Measurements from ENCODE around the gene DLG2.

DLG2 gene

DNA sequence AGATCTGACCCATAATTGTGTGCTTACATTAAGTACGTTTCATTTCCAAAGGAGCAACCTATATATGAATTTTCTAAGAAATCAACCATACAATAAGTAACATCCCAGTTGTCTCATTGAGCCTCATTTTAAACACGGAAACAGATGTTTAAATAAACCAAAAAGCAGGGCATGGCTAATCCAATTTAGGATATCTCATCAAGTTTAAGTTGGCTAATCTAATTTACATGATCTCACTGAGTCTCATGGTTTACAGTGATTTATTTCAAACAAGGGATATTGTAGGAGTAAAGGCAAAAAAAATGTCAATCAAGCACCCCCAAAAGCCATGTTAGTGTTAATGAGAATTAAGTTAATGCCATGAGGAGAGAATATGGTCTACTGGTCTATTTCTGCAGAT, 1841.2 kb downstream of the DLG2 start:
- no peak overlapping the region for H3K4me3 ChIP-seq (ENCODE audit: low read length)
- TF ChIP-seq EZH2phosphoT487 (IDR thresholded peaks at IDR 0.05; ENCODE audit: borderline replicate concordance, low read length): no peak
- H3K9me2 ChIP-seq (replicated peaks; ENCODE audit: control insufficient read depth, low read length): no peaks in the 10 kb centered on the region
- H3K4me1 ChIP-seq (ENCODE audit: control insufficient read depth, low read length): no peaks in the 10 kb centered on the region
- H3K4me2 ChIP-seq (ENCODE audit: low read length): no peak overlapping the region
- no peaks in the 10 kb centered on the region for H3K36me3 ChIP-seq (ENCODE audit: control insufficient read depth, low read length)
- no peaks in the 10 kb centered on the region for H3F3A ChIP-seq (ENCODE audit: control insufficient read depth, insufficient read depth)
- H3K9me3 ChIP-seq (ENCODE audit: control insufficient read depth, insufficient read depth, low read length): no peaks in the 10 kb centered on the region
- no peaks in the 10 kb centered on the region for H4K20me1 ChIP-seq (ENCODE audit: control insufficient read depth, insufficient read depth, low read depth, low read length)
- no peaks in the 10 kb centered on the region for H3K79me2 ChIP-seq (ENCODE audit: control insufficient read depth, low read length)
- no peaks in the 10 kb centered on the region for H3K27me3 ChIP-seq (ENCODE audit: control insufficient read depth, low read length)
- H3K27ac ChIP-seq (ENCODE audit: low read depth, low read length): no peak overlapping the region

DNA sequence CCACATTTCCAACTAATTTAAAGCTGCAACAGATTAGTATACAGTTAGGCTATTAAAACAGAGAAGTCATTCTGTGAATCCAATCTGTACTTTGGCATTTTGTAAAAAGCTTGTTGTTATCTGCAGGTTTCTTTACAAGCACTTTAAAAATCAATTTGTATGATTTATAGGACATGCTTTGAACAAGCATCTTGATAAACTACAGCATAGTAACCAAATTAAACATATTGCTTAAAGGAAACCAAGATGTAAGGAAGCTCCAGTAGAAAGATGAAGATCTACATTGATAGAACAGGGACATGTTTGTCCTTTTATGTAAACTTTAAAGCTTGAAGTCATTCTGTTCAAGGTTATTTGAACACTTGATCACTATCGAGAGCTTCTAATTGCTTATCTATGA, 1842.7 kb downstream of the DLG2 start:
- H3K4me1 ChIP-seq (ENCODE audit: control insufficient read depth, low read length): no peaks in the 10 kb centered on the region
- no peaks in the 10 kb centered on the region for H3K9me2 ChIP-seq (replicated peaks; ENCODE audit: control insufficient read depth, low read length)
- no peak overlapping the region for H3K4me2 ChIP-seq (ENCODE audit: low read length)
- H3K4me3 ChIP-seq (ENCODE audit: low read length): no peak overlapping the region
- H3K9me3 ChIP-seq (ENCODE audit: control insufficient read depth, insufficient read depth, low read length): no peaks in the 10 kb centered on the region
- peaks cover 12% of the 10 kb centered on the region for H3K27me3 ChIP-seq (ENCODE audit: control insufficient read depth, low read length)
- no peaks in the 10 kb centered on the region for H3K79me2 ChIP-seq (ENCODE audit: control insufficient read depth, low read length)
- no peaks in the 10 kb centered on the region for H3F3A ChIP-seq (ENCODE audit: control insufficient read depth, insufficient read depth)
- H3K36me3 ChIP-seq (ENCODE audit: control insufficient read depth, low read length): no peaks in the 10 kb centered on the region
- no peaks in the 10 kb centered on the region for H4K20me1 ChIP-seq (ENCODE audit: control insufficient read depth, insufficient read depth, low read depth, low read length)
- TF ChIP-seq, protein P1, sequence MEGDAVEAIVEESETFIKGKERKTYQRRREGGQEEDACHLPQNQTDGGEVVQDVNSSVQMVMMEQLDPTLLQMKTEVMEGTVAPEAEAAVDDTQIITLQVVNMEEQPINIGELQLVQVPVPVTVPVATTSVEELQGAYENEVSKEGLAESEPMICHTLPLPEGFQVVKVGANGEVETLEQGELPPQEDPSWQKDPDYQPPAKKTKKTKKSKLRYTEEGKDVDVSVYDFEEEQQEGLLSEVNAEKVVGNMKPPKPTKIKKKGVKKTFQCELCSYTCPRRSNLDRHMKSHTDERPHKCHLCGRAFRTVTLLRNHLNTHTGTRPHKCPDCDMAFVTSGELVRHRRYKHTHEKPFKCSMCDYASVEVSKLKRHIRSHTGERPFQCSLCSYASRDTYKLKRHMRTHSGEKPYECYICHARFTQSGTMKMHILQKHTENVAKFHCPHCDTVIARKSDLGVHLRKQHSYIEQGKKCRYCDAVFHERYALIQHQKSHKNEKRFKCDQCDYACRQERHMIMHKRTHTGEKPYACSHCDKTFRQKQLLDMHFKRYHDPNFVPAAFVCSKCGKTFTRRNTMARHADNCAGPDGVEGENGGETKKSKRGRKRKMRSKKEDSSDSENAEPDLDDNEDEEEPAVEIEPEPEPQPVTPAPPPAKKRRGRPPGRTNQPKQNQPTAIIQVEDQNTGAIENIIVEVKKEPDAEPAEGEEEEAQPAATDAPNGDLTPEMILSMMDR (IDR thresholded peaks at IDR 0.05; ENCODE audit: low read depth, low read length, poor library complexity, severe bottlenecking): no peak
- no peak for TF ChIP-seq EZH2phosphoT487 (IDR thresholded peaks at IDR 0.05; ENCODE audit: borderline replicate concordance, low read length)
- no peak overlapping the region for H3K27ac ChIP-seq (ENCODE audit: low read depth, low read length)

DNA sequence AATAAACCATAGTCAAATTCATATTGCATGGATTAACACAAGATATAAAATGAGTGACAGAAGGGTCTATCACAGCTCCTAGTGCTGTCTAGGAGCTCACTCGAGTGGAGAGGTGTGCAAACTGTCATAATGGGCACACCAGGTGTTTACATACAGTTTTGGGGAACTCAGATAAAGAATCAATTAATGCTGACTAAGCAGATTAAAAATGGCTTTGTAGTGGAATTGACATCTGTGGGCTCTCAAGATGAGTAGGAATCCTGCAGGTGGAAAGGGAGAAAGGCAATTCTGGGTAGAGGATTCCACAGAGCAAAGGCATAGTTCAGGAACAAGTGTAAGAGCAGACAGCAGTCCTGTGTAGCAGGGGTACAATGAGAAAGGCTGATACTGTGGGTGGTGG, 1844.8 kb downstream of the DLG2 start:
- H3K4me1 ChIP-seq (ENCODE audit: control insufficient read depth, low read length): no peaks in the 10 kb centered on the region
- H3K79me2 ChIP-seq (ENCODE audit: control insufficient read depth, low read length): no peaks in the 10 kb centered on the region
- H3K36me3 ChIP-seq (ENCODE audit: control insufficient read depth, low read length): no peaks in the 10 kb centered on the region
- H3K9me2 ChIP-seq (replicated peaks; ENCODE audit: control insufficient read depth, low read length): no peaks in the 10 kb centered on the region
- no peak overlapping the region for H3K4me2 ChIP-seq (ENCODE audit: low read length)
- H3K27me3 ChIP-seq (ENCODE audit: control insufficient read depth, low read length): peaks cover 12% of the 10 kb centered on the region
- H3K27ac ChIP-seq (ENCODE audit: low read depth, low read length): no peak overlapping the region
- no peak overlapping the region for H3K4me3 ChIP-seq (ENCODE audit: low read length)
- no peaks in the 10 kb centered on the region for H3K9me3 ChIP-seq (ENCODE audit: control insufficient read depth, insufficient read depth, low read length)
- TF ChIP-seq, protein P1 (IDR thresholded peaks at IDR 0.05; ENCODE audit: low read depth, low read length, poor library complexity, severe bottlenecking): no peak
- no peak for TF ChIP-seq EZH2phosphoT487 (IDR thresholded peaks at IDR 0.05; ENCODE audit: borderline replicate concordance, low read length)
- no peaks in the 10 kb centered on the region for H4K20me1 ChIP-seq (ENCODE audit: control insufficient read depth, insufficient read depth, low read depth, low read length)
- no peaks in the 10 kb centered on the region for H3F3A ChIP-seq (ENCODE audit: control insufficient read depth, insufficient read depth)

DNA sequence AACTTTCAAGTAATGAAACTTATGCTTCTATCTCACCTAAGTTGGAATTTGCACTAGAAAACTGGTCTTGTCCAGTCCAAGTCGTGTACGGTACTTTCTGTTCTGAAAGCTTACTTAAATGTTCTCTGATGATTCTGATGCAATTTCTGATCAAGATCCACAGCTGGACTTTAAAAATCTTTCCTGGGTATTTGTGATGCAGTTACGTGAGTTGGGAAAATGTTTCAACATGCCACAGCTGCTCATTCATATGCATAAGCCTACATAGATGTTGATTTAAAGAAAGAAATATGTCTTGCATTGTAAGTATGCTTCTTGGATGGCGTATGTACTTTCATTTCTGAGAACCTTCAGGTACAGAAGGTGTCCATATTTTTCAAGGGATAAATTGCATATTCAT, 1847.3 kb downstream of the DLG2 start:
- TF ChIP-seq EZH2phosphoT487 (IDR thresholded peaks at IDR 0.05; ENCODE audit: borderline replicate concordance, low read length): no peak
- TF ChIP-seq, protein P1 (IDR thresholded peaks at IDR 0.05; ENCODE audit: low read depth, low read length, poor library complexity, severe bottlenecking): no peak
- H3F3A ChIP-seq (ENCODE audit: control insufficient read depth, insufficient read depth): no peaks in the 10 kb centered on the region
- H3K4me1 ChIP-seq (ENCODE audit: control insufficient read depth, low read length): no peaks in the 10 kb centered on the region
- no peak overlapping the region for H3K4me2 ChIP-seq (ENCODE audit: low read length)
- H3K9me2 ChIP-seq (replicated peaks; ENCODE audit: control insufficient read depth, low read length): no peaks in the 10 kb centered on the region
- peaks cover 14% of the 10 kb centered on the region for H3K27me3 ChIP-seq (ENCODE audit: control insufficient read depth, low read length)
- no peak overlapping the region for H3K27ac ChIP-seq (ENCODE audit: low read depth, low read length)
- H3K4me3 ChIP-seq (ENCODE audit: low read length): no peak overlapping the region
- H3K9me3 ChIP-seq (ENCODE audit: control insufficient read depth, insufficient read depth, low read length): no peaks in the 10 kb centered on the region
- H3K79me2 ChIP-seq (ENCODE audit: control insufficient read depth, low read length): no peaks in the 10 kb centered on the region
- H3K36me3 ChIP-seq (ENCODE audit: control insufficient read depth, low read length): no peaks in the 10 kb centered on the region
- no peaks in the 10 kb centered on the region for H4K20me1 ChIP-seq (ENCODE audit: control insufficient read depth, insufficient read depth, low read depth, low read length)

Data from DOHH2 (cell line).